Hepatocyte (in vitro differentiated cells): ENCODE data around the gene GABRA6. TPM values are rescaled to one million over a fixed set of nuclear protein-coding genes. Genes with fewer than 3 reads are reported as not detected.

Source experiments
- DNase-seq: peaks from one replicate; pipeline ENCODE4 v3.0.0-alpha.2; 2016; ENCODE audit warnings: low spot score
- H2AFZ ChIP-seq: fragments of 200-600 bp; sonication (generic); 2 replicates; pipeline ENCODE4 v1.6.0; 2016; ENCODE audit warnings: antibody characterized with exemption, mild to moderate bottlenecking
- H3K27ac ChIP-seq: fragments of 200-600 bp; sonication (generic); 2 replicates; pipeline ENCODE4 v1.5.1; 2016; ENCODE audit warnings: mild to moderate bottlenecking
- H3K27me3 ChIP-seq: fragments of 200-600 bp; sonication (generic); 2 replicates; pipeline ENCODE4 v1.6.1; 2016
- H3K36me3 ChIP-seq: fragments of 200-600 bp; sonication (generic); replicated peaks from 2 replicates; pipeline ENCODE4 v1.5.1; 2016; ENCODE audit warnings: low read depth; ENCODE audit not compliant: insufficient read depth
- H3K4me1 ChIP-seq: fragments of 200-600 bp; sonication (generic); 2 replicates; pipeline ENCODE4 v1.5.1; 2016; ENCODE audit warnings: mild to moderate bottlenecking, moderate library complexity; ENCODE audit not compliant: insufficient read depth
- H3K4me2 ChIP-seq: fragments of 200-600 bp; sonication (generic); 2 replicates; pipeline ENCODE4 v1.6.0; 2016
- H3K4me3 ChIP-seq: fragments of 200-600 bp; sonication (generic); 2 replicates; pipeline ENCODE4 v1.5.1; 2016; ENCODE audit warnings: mild to moderate bottlenecking
- H3K79me2 ChIP-seq: fragments of 200-600 bp; sonication (generic); 2 replicates; pipeline ENCODE4 v1.6.0; 2017; ENCODE audit warnings: mild to moderate bottlenecking
- H3K9me2 ChIP-seq: fragments of 200-600 bp; sonication (generic); replicated peaks from 2 replicates; pipeline ENCODE4 v1.6.0; 2017; ENCODE audit warnings: mild to moderate bottlenecking; ENCODE audit not compliant: insufficient read depth
- H3K9me3 ChIP-seq: fragments of 200-600 bp; sonication (generic); 2 replicates; pipeline ENCODE4 v1.5.1; 2016; ENCODE audit warnings: low read depth, mild to moderate bottlenecking
- H4K20me1 ChIP-seq: fragments of 200-600 bp; sonication (generic); 2 replicates; pipeline ENCODE4 v1.6.0; 2016; ENCODE audit warnings: mild to moderate bottlenecking; ENCODE audit not compliant: insufficient read depth, poor library complexity, severe bottlenecking
- CTCF ChIP-seq: fragments of 200-600 bp; sonication (generic); IDR thresholded peaks from 2 replicates; pipeline ENCODE4 v1.5.1; 2016; ENCODE audit warnings: antibody characterized with exemption, mild to moderate bottlenecking; ENCODE audit not compliant: poor library complexity
- EZH2 ChIP-seq: fragments of 200-600 bp; sonication (generic); IDR thresholded peaks from 2 replicates; pipeline ENCODE4 v1.6.1; 2016; ENCODE audit warnings: antibody characterized with exemption, mild to moderate bottlenecking, borderline replicate concordance
- EZH2phosphoT487 ChIP-seq: fragments of 200-600 bp; sonication (generic); IDR thresholded peaks from one replicate; pipeline ENCODE4 v1.6.1; 2018; ENCODE audit warnings: antibody characterized with exemption, mild to moderate bottlenecking, low read depth, moderate library complexity; ENCODE audit not compliant: unreplicated experiment, severe bottlenecking
- WGBS: methylation state at CpG from one replicate; pipeline ENCODE4 v1.1.6; 2016; ENCODE audit warnings: low lambda C conversion rate; ENCODE audit errors: missing lambda C conversion rate; 5-methylcytosine and 5-hydroxymethylcytosine counted together
- polyA plus RNA-seq: library from polyadenylated mRNA; unstranded; fragments of >200 nt; fragmentation: Nextera tagmentation; extraction: Ambion mirVana; gene quantifications from 2 replicates; pipeline ENCODE4 v1.2.1, GENCODE V29; 2016
- total RNA-seq: library from RNA; depleted of rRNA; stranded (reverse); fragments of >200 nt; gene quantifications from 2 replicates; pipeline ENCODE4 v1.2.3, GENCODE V29; 2014

GABRA6 gene
- total and polyA plus RNA-seq, 2 experiments from 2014 or later, result not detected

GRCh38 chr5:161713042-161713441 is 27.5 kb downstream of the GABRA6 start:
- Histone ChIP-seq H3K9me2 (no peaks in the 10 kb centered on the region), H3K4me3 (no peak overlapping the region), H2AFZ (no peak overlapping the region), H3K27me3 (no peaks in the 10 kb centered on the region), H3K79me2 (no peaks in the 10 kb centered on the region), H3K9me3 (no peaks in the 10 kb centered on the region), H3K4me1 (no peaks in the 10 kb centered on the region), H3K4me2 (no peak overlapping the region), H3K36me3 (no peaks in the 10 kb centered on the region), H4K20me1 (no peaks in the 10 kb centered on the region), H3K27ac (no peak overlapping the region)
- TF ChIP-seq EZH2phosphoT487 (no peak), EZH2 (no peak)
- no peak for DNase-seq
- 63% methylated on average over 2 of the region's 2 CpGs for WGBS

- no peak for TF ChIP-seq EZH2phosphoT487
- TF ChIP-seq EZH2, result no peak
- TF ChIP-seq CTCF, result no peak
- Histone ChIP-seq H2AFZ (no peak overlapping the region), H3K4me2 (no peak overlapping the region), H3K27me3 (no peaks in the 10 kb centered on the region), H4K20me1 (no peaks in the 10 kb centered on the region), H3K9me3 (no peaks in the 10 kb centered on the region), H3K4me3 (no peak overlapping the region), H3K9me2 (no peaks in the 10 kb centered on the region), H3K79me2 (no peaks in the 10 kb centered on the region), H3K27ac (no peak overlapping the region), H3K36me3 (no peaks in the 10 kb centered on the region), H3K4me1 (no peaks in the 10 kb centered on the region)
- no peak for DNase-seq
- 95% methylated on average over 1 of the region's 1 CpG for WGBS
These were observed 33.6 kb downstream of the GABRA6 start for GRCh38 chr5:161719157-161719556.

GRCh38 chr5:161720460-161720859 is 34.9 kb downstream of the GABRA6 start:
- H3K4me3 ChIP-seq, result no peak overlapping the region
- H3K79me2 ChIP-seq, result no peaks in the 10 kb centered on the region
- H3K27me3 ChIP-seq, result no peaks in the 10 kb centered on the region
- H2AFZ ChIP-seq, result no peak overlapping the region
- H3K27ac ChIP-seq, result no peak overlapping the region
- H3K9me3 ChIP-seq, result no peaks in the 10 kb centered on the region
- DNase-seq, result no peak
- no peaks in the 10 kb centered on the region for H3K9me2 ChIP-seq
- no peak overlapping the region for H3K4me2 ChIP-seq
- H3K4me1 ChIP-seq, result no peaks in the 10 kb centered on the region
- TF ChIP-seq CTCF, result no peak
- TF ChIP-seq EZH2, result no peak
- TF ChIP-seq EZH2phosphoT487, result no peak
- no peaks in the 10 kb centered on the region for H4K20me1 ChIP-seq
- H3K36me3 ChIP-seq, result no peaks in the 10 kb centered on the region

- no peaks in the 10 kb centered on the region for H3K36me3 ChIP-seq
- H3K9me3 ChIP-seq, result no peaks in the 10 kb centered on the region
- no peak overlapping the region for H3K27ac ChIP-seq
- H3K79me2 ChIP-seq, result no peaks in the 10 kb centered on the region
- H2AFZ ChIP-seq, result no peak overlapping the region
- no peak for DNase-seq
- H4K20me1 ChIP-seq, result no peaks in the 10 kb centered on the region
- no peaks in the 10 kb centered on the region for H3K4me1 ChIP-seq
- no peak for TF ChIP-seq EZH2phosphoT487
- TF ChIP-seq EZH2, result no peak
- TF ChIP-seq CTCF, result no peak
- no peak overlapping the region for H3K4me3 ChIP-seq
- H3K9me2 ChIP-seq, result no peaks in the 10 kb centered on the region
- 82% methylated on average over 1 of the region's 1 CpG for WGBS
- no peak overlapping the region for H3K4me2 ChIP-seq
- H3K27me3 ChIP-seq, result no peaks in the 10 kb centered on the region
These were observed 49.2 kb downstream of the GABRA6 start for GRCh38 chr5:161734741-161735140.
